A549 (cell line): ENCODE measurements around the gene SPSB1.

Experiments
- BCL3 ChIP-seq: fragments of >200 bp; sonication (Bioruptor Twin); formaldehyde crosslinking; IDR thresholded peaks from 3 replicates; pipeline ENCODE4 v1.6.1; 2016
- BHLHE40 ChIP-seq: IDR thresholded peaks from 2 replicates; pipeline ENCODE4 v1.6.1; 2012; ENCODE audit warnings: low read depth, low read length, inconsistent platforms
- CTCF ChIP-seq: fragments of >200 bp; sonication (Bioruptor Twin); formaldehyde crosslinking; IDR thresholded peaks from 3 replicates; pipeline ENCODE4 v1.5.1; 2016
- EP300 ChIP-seq, 2 experiments: fragments of >200 bp; sonication (Bioruptor Twin); formaldehyde crosslinking; IDR thresholded peaks; 2 replicates in 1 of 2; 3 replicates in 1 of 2; pipeline ENCODE4 v1.6.1; 2016 to 2017
- FOSL2 ChIP-seq, 2 experiments: fragments of 450-650 bp in 1 of 2; fragments of >200 bp in 1 of 2; sonication (Bioruptor Twin) in 1 of 2; formaldehyde crosslinking; IDR thresholded peaks; 2 replicates each; pipeline versions ENCODE4 v1.5.0 to v1.6.1; 2016 to 2020; ENCODE audit warnings: mild to moderate bottlenecking in 1 of 2, moderate library complexity in 1 of 2
- JUN ChIP-seq, 2 experiments: fragments of >200 bp; sonication (Bioruptor Twin); formaldehyde crosslinking; IDR thresholded peaks; 2 replicates in 1 of 2; 3 replicates in 1 of 2; pipeline ENCODE4 v1.6.1; 2016 to 2017
- JUNB ChIP-seq: fragments of >200 bp; sonication (Bioruptor Twin); formaldehyde crosslinking; IDR thresholded peaks from 2 replicates; pipeline ENCODE4 v1.6.1; 2016
- POLR2A ChIP-seq: IDR thresholded peaks from 2 replicates; pipeline ENCODE4 v1.6.1; 2012; ENCODE audit warnings: mild to moderate bottlenecking, low read length
- REST ChIP-seq: fragments of 200-600 bp; sonication (generic); IDR thresholded peaks from 2 replicates; pipeline ENCODE4 v1.6.1; 2016; ENCODE audit warnings: antibody characterized with exemption, mild to moderate bottlenecking, moderate library complexity
- USF2 ChIP-seq: fragments of 450-650 bp; IDR thresholded peaks from 2 replicates; pipeline ENCODE4 v1.6.1; 2014; ENCODE audit warnings: antibody characterized with exemption

- peak; percentile 56; the same call in 1 of the 2 replicates for TF ChIP-seq FOSL2 (IDR thresholded peaks at IDR 0.05)
- peak; percentile 56 for TF ChIP-seq FOSL2 (CRISPR knock-in tag; IDR thresholded peaks at IDR 0.05)
- TF ChIP-seq BHLHE40: no peak
- TF ChIP-seq REST: no peak
- no peak for TF ChIP-seq USF2
- TF ChIP-seq JUNB: peak; percentile 82
- TF ChIP-seq JUN (IDR thresholded peaks at IDR 0.05): peak; percentile 69 to 89; a peak in 2 of 5 replicates
- TF ChIP-seq CTCF: no peak
- peak; percentile 61 to 81; a peak in 3 of 5 replicates for TF ChIP-seq EP300 (IDR thresholded peaks at IDR 0.05)
- TF ChIP-seq BCL3: no peak; the same call in 2 of the 3 replicates
- TF ChIP-seq POLR2A: no peak
Measured at GRCh38 chr1:9289711-9290485, 2.8 kb upstream of the SPSB1 start.
